GM21367 (cell line): ENCODE measurements around the gene ANKRD12.

Source experiments
- ATAC-seq: cut with Tn5 transposase; IDR thresholded peaks from one replicate; pipeline ENCODE4 v1.9.1; 2021; ENCODE audit not compliant: unreplicated experiment

The ANKRD12 gene

GRCh38 chr18:9182852-9183399 is 46.3 kb downstream of the ANKRD12 start:
- ATAC-seq, result no peak

GRCh38 chr18:9184998-9185613 is 48.5 kb downstream of the ANKRD12 start:
- ATAC-seq, result no peak

GRCh38 chr18:9188359-9189231 is 52.0 kb downstream of the ANKRD12 start:
- ATAC-seq, result no peak

GRCh38 chr18:9189491-9189890 is 52.9 kb downstream of the ANKRD12 start:
- no peak for ATAC-seq

GRCh38 chr18:9191658-9192256 is 55.2 kb downstream of the ANKRD12 start:
- ATAC-seq, result no peak

GRCh38 chr18:9193031-9193430 is 56.5 kb downstream of the ANKRD12 start:
- ATAC-seq, result no peak

GRCh38 chr18:9196568-9196967 is 60.0 kb downstream of the ANKRD12 start:
- ATAC-seq, result no peak

- ATAC-seq, result no peak
These were observed 63.1 kb downstream of the ANKRD12 start for GRCh38 chr18:9199681-9200080.

- no peak for ATAC-seq
These were observed 64.6 kb downstream of the ANKRD12 start for GRCh38 chr18:9201224-9201623.

GRCh38 chr18:9204659-9205058 is 68.1 kb downstream of the ANKRD12 start:
- no peak for ATAC-seq

- no peak for ATAC-seq
These were observed 69.8 kb downstream of the ANKRD12 start for GRCh38 chr18:9206421-9206820.

- no peak for ATAC-seq
These were observed 72.7 kb downstream of the ANKRD12 start for GRCh38 chr18:9209279-9209678.

GRCh38 chr18:9210966-9211365 is 74.4 kb downstream of the ANKRD12 start:
- no peak for ATAC-seq

GRCh38 chr18:9211955-9212354 is 75.4 kb downstream of the ANKRD12 start:
- ATAC-seq, result no peak

GRCh38 chr18:9215221-9215933 is 78.8 kb downstream of the ANKRD12 start:
- no peak for ATAC-seq

GRCh38 chr18:9216459-9216858 is 79.9 kb downstream of the ANKRD12 start:
- no peak for ATAC-seq

GRCh38 chr18:9217743-9218451 is 81.3 kb downstream of the ANKRD12 start:
- ATAC-seq, result no peak

GRCh38 chr18:9221040-9221439 is 84.5 kb downstream of the ANKRD12 start:
- no peak for ATAC-seq

- no peak for ATAC-seq
These were observed 85.1 kb downstream of the ANKRD12 start for GRCh38 chr18:9221661-9222060.

GRCh38 chr18:9223356-9223755 is 86.8 kb downstream of the ANKRD12 start:
- ATAC-seq, result no peak
